Smooth muscle cell (in vitro differentiated cells): Measurements from ENCODE around the gene LDHD. TPM values are rescaled to one million over a fixed set of nuclear protein-coding genes. Genes with fewer than 3 reads are reported as not detected.

Experiments
- DNase-seq: peaks from one replicate; lab custom pipeline; 2025; ENCODE audit not compliant: unreplicated experiment; lab: John Stamatoyannopoulos, UW
- H2AFZ ChIP-seq: fragments of 200-600 bp; sonication (generic); 2 replicates; pipeline ENCODE4 v1.6.0; 2016; ENCODE audit warnings: antibody characterized with exemption, low read depth, mild to moderate bottlenecking
- H3F3A ChIP-seq: fragments of 200-600 bp; sonication (generic); 2 replicates; pipeline ENCODE4 v1.6.0; 2017; ENCODE audit warnings: antibody characterized with exemption, low read depth
- H3K27ac ChIP-seq: fragments of 200-600 bp; sonication (generic); 2 replicates; pipeline ENCODE4 v1.5.1; 2016; ENCODE audit warnings: low read depth, mild to moderate bottlenecking
- H3K27me3 ChIP-seq: fragments of 200-600 bp; sonication (generic); 2 replicates; pipeline ENCODE4 v1.6.1; 2016; ENCODE audit warnings: low read depth, mild to moderate bottlenecking
- H3K36me3 ChIP-seq: fragments of 200-600 bp; sonication (generic); 2 replicates; pipeline ENCODE4 v1.5.1; 2016; ENCODE audit warnings: low read depth
- H3K4me1 ChIP-seq: fragments of 200-600 bp; sonication (generic); 2 replicates; pipeline ENCODE4 v1.5.1; 2016; ENCODE audit warnings: low read depth
- H3K4me2 ChIP-seq: fragments of 200-600 bp; sonication (generic); 2 replicates; pipeline ENCODE4 v1.6.0; 2016; ENCODE audit warnings: mild to moderate bottlenecking
- H3K4me3 ChIP-seq: fragments of 200-600 bp; sonication (generic); 2 replicates; pipeline ENCODE4 v1.5.1; 2016; ENCODE audit warnings: mild to moderate bottlenecking
- H3K79me2 ChIP-seq: fragments of 200-600 bp; sonication (generic); 2 replicates; pipeline ENCODE4 v1.6.0; 2016; ENCODE audit warnings: low read depth, mild to moderate bottlenecking
- H3K9ac ChIP-seq: fragments of 200-600 bp; sonication (generic); 2 replicates; pipeline ENCODE4 v1.6.0; 2016; ENCODE audit warnings: low read depth
- H3K9me3 ChIP-seq: fragments of 200-600 bp; sonication (generic); replicated peaks from 2 replicates; pipeline ENCODE4 v1.5.1; 2016; ENCODE audit warnings: low read depth
- H4K20me1 ChIP-seq: fragments of 200-600 bp; sonication (generic); 2 replicates; pipeline ENCODE4 v1.6.0; 2016; ENCODE audit warnings: low read depth
- WGBS: methylation state at CpG from one replicate; pipeline ENCODE4 v1.1.7; 2016; ENCODE audit warnings: low lambda C conversion rate; 5-methylcytosine and 5-hydroxymethylcytosine counted together
- polyA plus RNA-seq: library from polyadenylated mRNA; unstranded; fragments of >200 nt; fragmentation: Nextera tagmentation; extraction: Ambion mirVana; gene quantifications from 2 replicates; pipeline ENCODE4 v1.2.1, GENCODE V29; 2016
- total RNA-seq: library from RNA; depleted of rRNA; stranded (reverse); fragments of >200 nt; gene quantifications from 2 replicates; pipeline ENCODE4 v1.2.3, GENCODE V29; 2014
- TF ChIP-seq, protein P1 (sequence below): fragments of 200-600 bp; sonication (generic); IDR thresholded peaks from 2 replicates; pipeline ENCODE4 v1.5.1; 2017; ENCODE audit warnings: borderline replicate concordance, mild to moderate bottlenecking, antibody characterized with exemption; ENCODE audit not compliant: insufficient read depth, poor library complexity, severe bottlenecking

Gene LDHD
- total and polyA plus RNA-seq, 2 experiments from 2014 or later, result 0.85 to 1.2 TPM

DNA sequence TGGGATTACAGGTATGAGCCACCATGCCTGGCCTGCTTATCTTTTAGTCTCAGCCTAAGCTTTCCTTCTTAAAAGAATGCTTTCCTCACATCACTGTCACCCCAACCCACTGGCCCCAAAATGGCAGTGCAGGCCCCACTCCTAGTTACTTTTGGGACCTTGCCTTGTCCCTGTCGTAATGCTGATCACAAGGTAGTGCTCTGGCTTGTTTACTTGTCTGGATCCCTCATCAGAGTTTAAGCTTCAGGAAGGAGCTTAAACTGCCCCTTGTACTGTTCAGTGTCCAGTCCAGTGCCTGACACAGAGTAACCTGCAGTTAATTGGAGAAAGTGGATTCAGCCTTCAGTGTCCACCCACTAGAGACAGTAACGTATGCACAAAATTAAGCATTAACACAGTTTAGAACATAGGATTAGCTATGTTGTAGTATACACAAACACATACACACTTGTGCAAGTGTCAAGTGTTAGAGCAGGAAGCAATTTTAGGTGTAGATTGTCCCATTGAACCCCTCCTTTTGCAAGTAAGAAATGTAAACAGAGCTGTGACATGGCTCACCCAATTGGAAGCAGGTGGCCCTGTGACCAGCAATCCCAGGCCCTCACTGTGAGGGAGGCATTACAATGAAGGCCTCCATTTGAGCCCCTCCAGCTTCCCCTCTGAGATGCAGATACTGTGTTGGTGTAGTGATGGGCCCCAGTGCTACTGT is 44.2 kb downstream of the LDHD start:
- no peak overlapping the region for H3K9ac ChIP-seq
- H3K4me3 ChIP-seq, result no peak overlapping the region
- H3F3A ChIP-seq, result no peaks in the 10 kb centered on the region
- peaks cover 67% of the 10 kb centered on the region for H3K79me2 ChIP-seq
- WGBS, result 95% methylated on average over 2 of the region's 2 CpGs
- H3K4me2 ChIP-seq, result no peak overlapping the region
- no peaks in the 10 kb centered on the region for H3K4me1 ChIP-seq
- no peak overlapping the region for H2AFZ ChIP-seq
- no peaks in the 10 kb centered on the region for H3K36me3 ChIP-seq
- no peaks in the 10 kb centered on the region for H3K9me3 ChIP-seq
- peaks cover 96% of the 10 kb centered on the region for H4K20me1 ChIP-seq
- DNase-seq, result no peak
- no peaks in the 10 kb centered on the region for H3K27me3 ChIP-seq
- no peak overlapping the region for H3K27ac ChIP-seq
- TF ChIP-seq, protein P1, sequence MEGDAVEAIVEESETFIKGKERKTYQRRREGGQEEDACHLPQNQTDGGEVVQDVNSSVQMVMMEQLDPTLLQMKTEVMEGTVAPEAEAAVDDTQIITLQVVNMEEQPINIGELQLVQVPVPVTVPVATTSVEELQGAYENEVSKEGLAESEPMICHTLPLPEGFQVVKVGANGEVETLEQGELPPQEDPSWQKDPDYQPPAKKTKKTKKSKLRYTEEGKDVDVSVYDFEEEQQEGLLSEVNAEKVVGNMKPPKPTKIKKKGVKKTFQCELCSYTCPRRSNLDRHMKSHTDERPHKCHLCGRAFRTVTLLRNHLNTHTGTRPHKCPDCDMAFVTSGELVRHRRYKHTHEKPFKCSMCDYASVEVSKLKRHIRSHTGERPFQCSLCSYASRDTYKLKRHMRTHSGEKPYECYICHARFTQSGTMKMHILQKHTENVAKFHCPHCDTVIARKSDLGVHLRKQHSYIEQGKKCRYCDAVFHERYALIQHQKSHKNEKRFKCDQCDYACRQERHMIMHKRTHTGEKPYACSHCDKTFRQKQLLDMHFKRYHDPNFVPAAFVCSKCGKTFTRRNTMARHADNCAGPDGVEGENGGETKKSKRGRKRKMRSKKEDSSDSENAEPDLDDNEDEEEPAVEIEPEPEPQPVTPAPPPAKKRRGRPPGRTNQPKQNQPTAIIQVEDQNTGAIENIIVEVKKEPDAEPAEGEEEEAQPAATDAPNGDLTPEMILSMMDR, result no peak

DNA sequence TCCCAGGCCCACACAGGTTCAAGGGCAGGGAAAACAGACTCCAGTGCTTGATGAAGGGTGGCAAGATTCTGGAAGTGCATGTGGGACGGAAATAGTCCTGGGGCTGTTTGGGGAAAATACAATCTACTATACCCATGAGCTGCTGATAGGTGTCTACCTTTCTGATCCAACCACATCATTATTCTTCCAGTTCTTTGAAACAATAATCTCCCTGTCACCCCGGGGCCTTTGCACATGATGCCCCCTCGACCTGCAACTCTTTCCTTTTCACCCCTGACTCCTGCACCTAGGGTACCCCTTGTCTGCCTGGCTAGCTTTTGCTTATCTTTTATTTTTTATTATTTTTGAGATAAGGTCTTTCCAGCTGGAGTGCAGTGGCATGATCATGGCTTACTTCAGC is 45.0 kb downstream of the LDHD start:
- H2AFZ ChIP-seq, result no peak overlapping the region
- H3K79me2 ChIP-seq, result peaks cover 67% of the 10 kb centered on the region
- 93% methylated on average over 3 of the region's 3 CpGs for whole genome bisulfite sequencing
- H3K36me3 ChIP-seq, result no peaks in the 10 kb centered on the region
- no peaks in the 10 kb centered on the region for H3K9me3 ChIP-seq
- H3K9ac ChIP-seq, result no peak overlapping the region
- TF ChIP-seq, protein P1, result no peak
- H4K20me1 ChIP-seq, result peaks cover 98% of the 10 kb centered on the region
- H3K4me3 ChIP-seq, result no peak overlapping the region
- DNase-seq, result no peak
- H3F3A ChIP-seq, result no peaks in the 10 kb centered on the region
- no peak overlapping the region for H3K4me2 ChIP-seq
- H3K27ac ChIP-seq, result no peak overlapping the region
- H3K4me1 ChIP-seq, result no peaks in the 10 kb centered on the region
- no peaks in the 10 kb centered on the region for H3K27me3 ChIP-seq

DNA sequence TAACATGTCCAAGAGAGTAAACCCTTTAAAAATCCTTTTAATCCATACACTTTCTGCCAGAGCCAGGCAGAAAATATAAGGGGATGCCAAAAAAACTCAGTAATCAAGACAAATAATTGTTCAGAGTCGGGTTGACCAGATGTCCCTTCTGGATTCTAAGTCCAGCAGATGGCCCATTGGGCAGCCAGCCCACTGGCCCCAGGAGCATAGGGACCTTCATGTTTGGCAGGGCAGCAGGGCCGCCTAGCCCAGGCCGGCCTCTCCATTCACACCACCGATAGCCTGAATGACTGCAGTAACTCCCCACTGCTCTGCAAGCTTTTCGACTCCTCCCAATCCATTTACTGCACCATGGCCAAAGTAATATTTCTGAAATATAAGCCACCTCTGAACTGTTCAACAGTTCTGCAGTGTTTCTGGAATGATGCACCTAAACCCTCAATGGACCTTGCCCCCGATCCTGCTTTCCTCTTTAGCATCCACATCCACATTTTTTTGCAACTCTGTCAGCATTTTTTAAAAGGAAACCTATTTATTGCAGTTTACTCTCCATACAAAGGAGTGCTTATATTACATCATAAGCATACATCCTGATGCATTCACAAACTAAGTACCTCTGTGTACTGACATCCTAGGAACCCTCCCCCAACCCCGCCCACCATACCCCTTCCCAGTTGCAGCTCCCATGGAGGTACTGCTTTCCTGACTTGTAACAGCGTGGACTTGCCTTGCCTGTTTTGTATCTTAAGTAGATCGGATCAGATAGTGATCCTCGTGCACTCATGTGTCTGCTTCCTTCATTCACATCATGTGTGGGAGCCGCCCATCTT is 46.4 kb downstream of the LDHD start:
- Histone ChIP-seq H3K27me3 (no peaks in the 10 kb centered on the region), H3K27ac (no peak overlapping the region), H3K79me2 (peaks cover 63% of the 10 kb centered on the region), H3K9me3 (no peaks in the 10 kb centered on the region), H3K4me1 (peaks cover under 1% of the 10 kb centered on the region), H4K20me1 (peaks cover 98% of the 10 kb centered on the region), H3K36me3 (no peaks in the 10 kb centered on the region), H3K4me2 (no peak overlapping the region), H3K9ac (no peak overlapping the region), H2AFZ (no peak overlapping the region), H3K4me3 (no peak overlapping the region), H3F3A (no peaks in the 10 kb centered on the region)
- WGBS, result 85% methylated on average over 11 of the region's 11 CpGs
- DNase-seq, result no peak
- TF ChIP-seq, protein P1, result no peak
